Measurements from ENCODE around the gene FRMD6.

FRMD6 gene

GRCh38 chr14:51636109-51636508, 15.6 kb upstream of the FRMD6 start:
- H3K4me3 ChIP-seq (ENCODE audit: low read depth, low read length) = no peak overlapping the region
- in situ Hi-C loops (cut with HindIII; ENCODE audit: low sequenced_read_pairs) = no loop called here
- no peak for TF ChIP-seq CTCF (IDR thresholded peaks at IDR 0.05; ENCODE audit: low read depth, low read length)
- no peak for DNase-seq (ENCODE audit: low read depth, low spot score)

- TF ChIP-seq CTCF (IDR thresholded peaks at IDR 0.05; ENCODE audit: low read depth, low read length) = no peak
These were observed 13.4 kb upstream of the FRMD6 start for GRCh38 chr14:51638071-51638944.

GRCh38 chr14:51639668-51640316, 11.9 kb upstream of the FRMD6 start:
- in situ Hi-C loops (cut with HindIII; ENCODE audit: low sequenced_read_pairs) = no loop called here
- DNase-seq (ENCODE audit: low read depth, low spot score) = no peak
- no peak for TF ChIP-seq CTCF (IDR thresholded peaks at IDR 0.05; ENCODE audit: low read depth, low read length)
- H3K4me3 ChIP-seq (ENCODE audit: low read depth, low read length) = no peak overlapping the region

More at GRCh38 chr14:51638071-51638944, 13.4 kb upstream of the FRMD6 start:
- no peak for DNase-seq (ENCODE audit: low read depth, low spot score)
- in situ Hi-C loops (cut with HindIII; ENCODE audit: low sequenced_read_pairs) = no loop called here
- no peak overlapping the region for H3K4me3 ChIP-seq (ENCODE audit: low read depth, low read length)

GRCh38 chr14:51643140-51643539, 8.6 kb upstream of the FRMD6 start:
- no peak overlapping the region for H3K4me3 ChIP-seq (ENCODE audit: low read depth, low read length)
- DNase-seq (ENCODE audit: low read depth, low spot score) = peak; percentile 68
- in situ Hi-C loops (cut with HindIII; ENCODE audit: low sequenced_read_pairs) = no loop called here
- no peak for TF ChIP-seq CTCF (IDR thresholded peaks at IDR 0.05; ENCODE audit: low read depth, low read length)

- in situ Hi-C loops (cut with HindIII; ENCODE audit: low sequenced_read_pairs) = no loop called here
- no peak for TF ChIP-seq CTCF (IDR thresholded peaks at IDR 0.05; ENCODE audit: low read depth, low read length)
- no peak overlapping the region for H3K4me3 ChIP-seq (ENCODE audit: low read depth, low read length)
- DNase-seq (ENCODE audit: low read depth, low spot score) = no peak
These were observed 7.3 kb upstream of the FRMD6 start for GRCh38 chr14:51644217-51644933.

- H3K4me3 ChIP-seq (ENCODE audit: low read depth, low read length) = no peak overlapping the region
- DNase-seq (ENCODE audit: low read depth, low spot score) = no peak
- TF ChIP-seq CTCF (IDR thresholded peaks at IDR 0.05; ENCODE audit: low read depth, low read length) = no peak
- in situ Hi-C loops (cut with HindIII; ENCODE audit: low sequenced_read_pairs) = no loop called here
These were observed 3.4 kb upstream of the FRMD6 start for GRCh38 chr14:51648296-51648695.
